Measurements from ENCODE around the gene SPATA31C1. TPM values are rescaled to one million over a fixed set of nuclear protein-coding genes. Genes with fewer than 3 reads are reported as not detected.
"Not testable (repeated sequence)": the region's sequence is repeated elsewhere in the genome, so short reads cannot be mapped to it uniquely, and the experiment has no call there.

Gene SPATA31C1
- 0.18 TPM for polyA plus RNA-seq (2013, experiment 1 of 2)
- 0.10 TPM for polyA plus RNA-seq (2013, experiment 2 of 2)

GRCh38 chr9:87917662-87918061 is at the start of gene SPATA31C1:
Gene SPATA31C1, plus strand, starts transcription at chr9:87917962.
- H3K4me3 ChIP-seq (ENCODE audit: extremely low read depth, insufficient read depth, low read length, poor library complexity, severe bottlenecking); H3K27ac ChIP-seq (ENCODE audit: low read depth, low read length, severe bottlenecking); H3K36me3 ChIP-seq (ENCODE audit: control insufficient read depth, insufficient read depth, low read length); H3K4me1 ChIP-seq (ENCODE audit: control insufficient read depth, insufficient read depth, low read length, poor library complexity, severe bottlenecking); H3K9me3 ChIP-seq (ENCODE audit: control insufficient read depth, low read length): not testable (repeated sequence)
- WGBS, 2 experiments (ENCODE audit: insufficient coverage in 2 of 2): no CpG with 5 or more reads among the region's 8 CpGs

- peaks cover 12% of the 10 kb centered on the region for H3K4me1 ChIP-seq (ENCODE audit: control insufficient read depth, insufficient read depth, low read length, poor library complexity, severe bottlenecking)
- no peak overlapping the region for H3K4me3 ChIP-seq (ENCODE audit: extremely low read depth, insufficient read depth, low read length, poor library complexity, severe bottlenecking)
- H3K36me3 ChIP-seq (ENCODE audit: control insufficient read depth, insufficient read depth, low read length): no peaks in the 10 kb centered on the region
- no peaks in the 10 kb centered on the region for H3K9me3 ChIP-seq (ENCODE audit: control insufficient read depth, low read length)
- 92 to 98% methylated on average over 9 of the region's 9 CpGs for WGBS, 2 experiments (ENCODE audit: insufficient coverage in 2 of 2)
- H3K27ac ChIP-seq (ENCODE audit: low read depth, low read length, severe bottlenecking): no peak overlapping the region
Observed at GRCh38 chr9:87868175-87868574, 49.6 kb upstream of the SPATA31C1 start.

- Histone ChIP-seq H3K4me1 (ENCODE audit: control insufficient read depth, insufficient read depth, low read length, poor library complexity, severe bottlenecking) (peaks cover 11% of the 10 kb centered on the region), H3K4me3 (ENCODE audit: extremely low read depth, insufficient read depth, low read length, poor library complexity, severe bottlenecking) (no peak overlapping the region), H3K36me3 (ENCODE audit: control insufficient read depth, insufficient read depth, low read length) (no peaks in the 10 kb centered on the region), H3K9me3 (ENCODE audit: control insufficient read depth, low read length) (no peaks in the 10 kb centered on the region), H3K27ac (ENCODE audit: low read depth, low read length, severe bottlenecking) (no peak overlapping the region)
- WGBS, 2 experiments (ENCODE audit: insufficient coverage in 2 of 2): 94 to 100% methylated on average over 3 of the region's 3 CpGs
Observed at GRCh38 chr9:87868635-87869034, 49.1 kb upstream of the SPATA31C1 start.

- peaks cover 14% of the 10 kb centered on the region for H3K4me1 ChIP-seq (ENCODE audit: control insufficient read depth, insufficient read depth, low read length, poor library complexity, severe bottlenecking)
- no peak overlapping the region for H3K4me3 ChIP-seq (ENCODE audit: extremely low read depth, insufficient read depth, low read length, poor library complexity, severe bottlenecking)
- 88 to 90% methylated on average over 8 to 11 of the region's 11 CpGs for WGBS, 2 experiments (ENCODE audit: insufficient coverage in 2 of 2)
- no peaks in the 10 kb centered on the region for H3K9me3 ChIP-seq (ENCODE audit: control insufficient read depth, low read length)
- no peaks in the 10 kb centered on the region for H3K36me3 ChIP-seq (ENCODE audit: control insufficient read depth, insufficient read depth, low read length)
- no peak overlapping the region for H3K27ac ChIP-seq (ENCODE audit: low read depth, low read length, severe bottlenecking)
Observed at GRCh38 chr9:87869082-87869481, 48.7 kb upstream of the SPATA31C1 start.

GRCh38 chr9:87871425-87872078 is 46.2 kb upstream of the SPATA31C1 start:
- H3K27ac ChIP-seq (ENCODE audit: low read depth, low read length, severe bottlenecking): no peak overlapping the region
- 90 to 100% methylated on average over 5 to 6 of the region's 7 CpGs for WGBS, 2 experiments (ENCODE audit: insufficient coverage in 2 of 2)

GRCh38 chr9:87872079-87872624 is 45.6 kb upstream of the SPATA31C1 start:
- H3K27ac ChIP-seq (ENCODE audit: low read depth, low read length, severe bottlenecking): no peak overlapping the region
- H3K36me3 ChIP-seq (ENCODE audit: control insufficient read depth, insufficient read depth, low read length): no peaks in the 10 kb centered on the region
- 88 to 89% methylated on average over 7 of the region's 8 CpGs for WGBS, 2 experiments (ENCODE audit: insufficient coverage in 2 of 2)
- no peak overlapping the region for H3K4me3 ChIP-seq (ENCODE audit: extremely low read depth, insufficient read depth, low read length, poor library complexity, severe bottlenecking)
- no peaks in the 10 kb centered on the region for H3K9me3 ChIP-seq (ENCODE audit: control insufficient read depth, low read length)
- peaks cover 17% of the 10 kb centered on the region for H3K4me1 ChIP-seq (ENCODE audit: control insufficient read depth, insufficient read depth, low read length, poor library complexity, severe bottlenecking)

More at GRCh38 chr9:87871425-87872078, 46.2 kb upstream of the SPATA31C1 start:
- Histone ChIP-seq H3K4me3 (ENCODE audit: extremely low read depth, insufficient read depth, low read length, poor library complexity, severe bottlenecking) (no peak overlapping the region), H3K9me3 (ENCODE audit: control insufficient read depth, low read length) (no peaks in the 10 kb centered on the region), H3K4me1 (ENCODE audit: control insufficient read depth, insufficient read depth, low read length, poor library complexity, severe bottlenecking) (peaks cover 17% of the 10 kb centered on the region), H3K36me3 (ENCODE audit: control insufficient read depth, insufficient read depth, low read length) (no peaks in the 10 kb centered on the region)

GRCh38 chr9:87873607-87874303 is 44.0 kb upstream of the SPATA31C1 start:
- 94 to 96% methylated on average over 2 to 5 of the region's 5 CpGs for WGBS, 2 experiments (ENCODE audit: insufficient coverage in 2 of 2)
- Histone ChIP-seq H3K4me3 (ENCODE audit: extremely low read depth, insufficient read depth, low read length, poor library complexity, severe bottlenecking) (no peak overlapping the region), H3K27ac (ENCODE audit: low read depth, low read length, severe bottlenecking) (peak overlapping the region; percentile 81), H3K9me3 (ENCODE audit: control insufficient read depth, low read length) (peaks cover 11% of the 10 kb centered on the region), H3K4me1 (ENCODE audit: control insufficient read depth, insufficient read depth, low read length, poor library complexity, severe bottlenecking) (peaks cover 17% of the 10 kb centered on the region), H3K36me3 (ENCODE audit: control insufficient read depth, insufficient read depth, low read length) (no peaks in the 10 kb centered on the region)

- peaks cover 14% of the 10 kb centered on the region for H3K9me3 ChIP-seq (ENCODE audit: control insufficient read depth, low read length)
- peak overlapping the region; percentile 81 for H3K27ac ChIP-seq (ENCODE audit: low read depth, low read length, severe bottlenecking)
- H3K4me3 ChIP-seq (ENCODE audit: extremely low read depth, insufficient read depth, low read length, poor library complexity, severe bottlenecking): no peak overlapping the region
- H3K36me3 ChIP-seq (ENCODE audit: control insufficient read depth, insufficient read depth, low read length): no peaks in the 10 kb centered on the region
- H3K4me1 ChIP-seq (ENCODE audit: control insufficient read depth, insufficient read depth, low read length, poor library complexity, severe bottlenecking): peaks cover 20% of the 10 kb centered on the region
- WGBS, 2 experiments (ENCODE audit: insufficient coverage in 2 of 2): 84 to 88% methylated on average over 6 to 7 of the region's 7 CpGs
Observed at GRCh38 chr9:87874304-87874623, 43.5 kb upstream of the SPATA31C1 start.

GRCh38 chr9:87875060-87875459 is 42.7 kb upstream of the SPATA31C1 start:
- H3K36me3 ChIP-seq (ENCODE audit: control insufficient read depth, insufficient read depth, low read length): no peaks in the 10 kb centered on the region
- no peak overlapping the region for H3K27ac ChIP-seq (ENCODE audit: low read depth, low read length, severe bottlenecking)
- peaks cover 20% of the 10 kb centered on the region for H3K4me1 ChIP-seq (ENCODE audit: control insufficient read depth, insufficient read depth, low read length, poor library complexity, severe bottlenecking)
- H3K4me3 ChIP-seq (ENCODE audit: extremely low read depth, insufficient read depth, low read length, poor library complexity, severe bottlenecking): no peak overlapping the region
- H3K9me3 ChIP-seq (ENCODE audit: control insufficient read depth, low read length): peaks cover 14% of the 10 kb centered on the region

- no peak overlapping the region for H3K27ac ChIP-seq (ENCODE audit: low read depth, low read length, severe bottlenecking)
- no peak overlapping the region for H3K4me3 ChIP-seq (ENCODE audit: extremely low read depth, insufficient read depth, low read length, poor library complexity, severe bottlenecking)
- no peaks in the 10 kb centered on the region for H3K36me3 ChIP-seq (ENCODE audit: control insufficient read depth, insufficient read depth, low read length)
- peaks cover 16% of the 10 kb centered on the region for H3K4me1 ChIP-seq (ENCODE audit: control insufficient read depth, insufficient read depth, low read length, poor library complexity, severe bottlenecking)
- WGBS, 2 experiments (ENCODE audit: insufficient coverage in 2 of 2): 84% methylated on average over 4 of the region's 5 CpGs
- H3K9me3 ChIP-seq (ENCODE audit: control insufficient read depth, low read length): peaks cover 14% of the 10 kb centered on the region
Observed at GRCh38 chr9:87875831-87876545, 41.8 kb upstream of the SPATA31C1 start.
